Natural killer cell (primary cell): ENCODE measurements around the gene MRPS24. TPM values are rescaled to one million over a fixed set of nuclear protein-coding genes. Genes with fewer than 3 reads are reported as not detected.
"Not testable (repeated sequence)": the region's sequence is repeated elsewhere in the genome, so short reads cannot be mapped to it uniquely, and the experiment has no call there.

ENCODE experiments used
- ATAC-seq, 3 donors: fragments of 150-1000 bp in 2 of 3; fragments of 200-7000 bp in 1 of 3; cut with Tn5 transposase; 1 replicate in 1 of 3; 2 replicates in 2 of 3; pipeline ENCODE4 v1.10.0; 2021; ENCODE audit warnings: mild to moderate bottlenecking in 2 of 3, moderate library complexity in 2 of 3
- DNase-seq, 2 donors: peaks; one replicate each; pipeline versions ENCODE4 v3.0.0 to v3.0.0-alpha.2; 2013 to 2021; ENCODE audit warnings: mixed read lengths in 1 of 2
- H3K27ac ChIP-seq: one replicate; pipeline ENCODE4 v1.5.1; 2013; ENCODE audit warnings: mild to moderate bottlenecking, low read length
- H3K27me3 ChIP-seq: one replicate; pipeline ENCODE4 v1.6.1; 2013; ENCODE audit warnings: low read length; ENCODE audit not compliant: control insufficient read depth, insufficient read depth
- H3K36me3 ChIP-seq: one replicate; pipeline ENCODE4 v1.6.1; 2013; ENCODE audit warnings: low read length; ENCODE audit not compliant: control insufficient read depth, insufficient read depth
- H3K4me1 ChIP-seq: one replicate; pipeline ENCODE4 v1.6.1; 2013; ENCODE audit warnings: low read length; ENCODE audit not compliant: control insufficient read depth, insufficient read depth
- H3K4me3 ChIP-seq: one replicate; pipeline ENCODE4 v1.5.1; 2013; ENCODE audit warnings: low read length
- H3K9me3 ChIP-seq: one replicate; pipeline ENCODE4 v1.6.1; 2013; ENCODE audit warnings: low read length; ENCODE audit not compliant: control insufficient read depth, insufficient read depth
- H3K27ac Mint-ChIP-seq, 2 donors: one replicate each; pipeline ENCODE4 v1.8.0; 2022; ENCODE audit warnings: mild to moderate bottlenecking in 2 of 2, mixed read lengths in 2 of 2, moderate library complexity in 1 of 2
- H3K27me3 Mint-ChIP-seq, 2 donors: one replicate each; pipeline ENCODE4 v1.8.0; 2022; ENCODE audit warnings: low read depth in 2 of 2, mixed read lengths in 2 of 2
- H3K36me3 Mint-ChIP-seq: one replicate; pipeline ENCODE4 v1.8.0; 2022; ENCODE audit warnings: mixed read lengths
- H3K4me1 Mint-ChIP-seq, 2 donors: one replicate each; pipeline ENCODE4 v1.8.0; 2022; ENCODE audit warnings: mixed read lengths in 2 of 2
- H3K4me3 Mint-ChIP-seq: one replicate; pipeline ENCODE4 v1.8.0; 2022; ENCODE audit warnings: mild to moderate bottlenecking, moderate library complexity, mixed read lengths
- H3K9me3 Mint-ChIP-seq, 2 donors: one replicate each; pipeline ENCODE4 v1.8.0; 2022; ENCODE audit warnings: mixed read lengths in 2 of 2
- CTCF ChIP-seq: fragments of 200-600 bp; IDR thresholded peaks from one replicate; pipeline ENCODE4 v1.8.0; 2022; ENCODE audit warnings: antibody characterized with exemption
- WGBS: methylation state at CpG from one replicate; pipeline ENCODE4 v1.1.7; 2013; ENCODE audit warnings: missing lambda C conversion rate; ENCODE audit not compliant: insufficient coverage; 5-methylcytosine and 5-hydroxymethylcytosine counted together
- intact Hi-C: fragments of 100-400 bp; cut with micrococcal nuclease; formaldehyde crosslinking; loops from one replicate; pipeline ENCODE4 v1.14.2; 2022
- total RNA-seq, 4 donors: library from RNA; stranded (reverse); fragments of 120-200 nt in 1 of 4; gene quantifications; one replicate each; pipeline versions ENCODE4 v1.2.3 to v1.2.4, GENCODE V29; 2013 to 2022

MRPS24 gene
- total RNA-seq, 3 donors from 2014 or later (not counting 1 experiment from before 2014, with no cell fraction given): 34.8 to 37.4 (median 35.7) TPM

- Mint-ChIP-seq H3K4me1 (no peaks in the 10 kb centered on the region), H3K36me3 (no peaks in the 10 kb centered on the region), H3K9me3 (no peaks in the 10 kb centered on the region), H3K27me3 (peaks cover 17 to 18% of the 10 kb centered on the region in 2 donors), H3K27ac (no peak overlapping the region), H3K4me3 (no peak overlapping the region)
- intact Hi-C loops: no loop called here
- no peak for TF ChIP-seq CTCF
- Histone ChIP-seq H3K4me3 (no peak overlapping the region), H3K4me1 (no peaks in the 10 kb centered on the region), H3K27me3 (no peaks in the 10 kb centered on the region), H3K36me3 (no peaks in the 10 kb centered on the region), H3K27ac (no peak overlapping the region), H3K9me3 (no peaks in the 10 kb centered on the region)
- no peak for ATAC-seq
- DNase-seq: no peak
- whole genome bisulfite sequencing: 83% methylated on average over 1 of the region's 1 CpG
Measured at GRCh38 chr7:43824963-43825362, 44.4 kb downstream of the MRPS24 start.

GRCh38 chr7:43824513-43824912, 44.8 kb downstream of the MRPS24 start:
- H3K36me3 ChIP-seq, H3K27ac ChIP-seq, H3K9me3 Mint-ChIP-seq, H3K9me3 ChIP-seq, H3K27me3 ChIP-seq, H3K4me1 ChIP-seq, H3K27ac Mint-ChIP-seq, H3K36me3 Mint-ChIP-seq, H3K4me1 Mint-ChIP-seq, DNase-seq, H3K4me3 Mint-ChIP-seq, H3K4me3 ChIP-seq, ATAC-seq, intact Hi-C loops: not testable (repeated sequence)
- peaks cover 19 to 21% of the 10 kb centered on the region in 2 donors for H3K27me3 Mint-ChIP-seq
- WGBS: 83% methylated on average over 12 of the region's 12 CpGs

GRCh38 chr7:43823941-43824340, 45.4 kb downstream of the MRPS24 start:
- Mint-ChIP-seq H3K27me3 (peaks cover 16 to 23% of the 10 kb centered on the region in 2 donors), H3K36me3 (no peaks in the 10 kb centered on the region), H3K4me3 (no peak overlapping the region), H3K9me3 (no peaks in the 10 kb centered on the region), H3K4me1 (no peaks in the 10 kb centered on the region), H3K27ac (no peak overlapping the region)
- intact Hi-C loops: no loop called here
- Histone ChIP-seq H3K4me1 (no peaks in the 10 kb centered on the region), H3K36me3 (no peaks in the 10 kb centered on the region), H3K27ac (no peak overlapping the region), H3K4me3 (no peak overlapping the region), H3K27me3 (no peaks in the 10 kb centered on the region), H3K9me3 (no peaks in the 10 kb centered on the region)
- TF ChIP-seq CTCF: no peak
- ATAC-seq: no peak
- WGBS: 93% methylated on average over 6 of the region's 6 CpGs
- DNase-seq: no peak

- H3K36me3 ChIP-seq, H3K27me3 ChIP-seq, H3K9me3 ChIP-seq, H3K9me3 Mint-ChIP-seq, DNase-seq, H3K27ac Mint-ChIP-seq, H3K4me3 Mint-ChIP-seq, H3K27ac ChIP-seq, intact Hi-C loops, H3K4me3 ChIP-seq, H3K4me1 ChIP-seq, H3K4me1 Mint-ChIP-seq, ATAC-seq, H3K36me3 Mint-ChIP-seq: not testable (repeated sequence)
- peaks cover 13 to 23% of the 10 kb centered on the region in 2 donors for H3K27me3 Mint-ChIP-seq
- WGBS: 96% methylated on average over 7 of the region's 7 CpGs
Measured at GRCh38 chr7:43823425-43823824, 45.9 kb downstream of the MRPS24 start.

Other genes starting within 250 kb of the MRPS24 start
- 10 to 100 TPM; 55.0 to 85.3 (median 69.5) TPM for gene COA1, start 140.0 kb downstream of the MRPS24 start, total RNA-seq
- gene BLVRA, start 110.8 kb downstream of the MRPS24 start, total RNA-seq: 10 to 100 TPM; 19.8 to 25.6 (median 20.9) TPM
- 10 to 100 TPM; 11.5 to 24.4 (median 21.5) TPM for gene URGCP, start 37.1 kb upstream of the MRPS24 start, total RNA-seq
- gene UBE2D4, start 56.9 kb upstream of the MRPS24 start, total RNA-seq: 10 to 100 TPM in 1 of 3 donors, 1 to 10 TPM in 2; 5.3 to 10.6 (median 9.6) TPM
- gene SPDYE1, start 128.4 kb upstream of the MRPS24 start, total RNA-seq: under 1 TPM in 2 of 3 donors, not detected in 1; 0.18 to 0.24 TPM
- gene DBNL, start 175.2 kb upstream of the MRPS24 start, total RNA-seq: 100 to 1,000 TPM; 123 to 129 (median 129) TPM
- gene PGAM2, start 196.1 kb upstream of the MRPS24 start, total RNA-seq: 1 to 10 TPM; 1.0 to 1.9 (median 1.5) TPM
- 10 to 100 TPM; 41.7 to 74.1 (median 50.9) TPM for gene POLM, start 213.0 kb upstream of the MRPS24 start, total RNA-seq
- 1 to 10 TPM; 3.3 to 9.0 (median 6.4) TPM for gene AEBP1, start 234.8 kb upstream of the MRPS24 start, total RNA-seq